NCI-H146 treated with DMSO at 0.1 percent for 48 hours (cell line): ENCODE measurements around the gene CRLF3.
"Not testable (repeated sequence)": the region's sequence is repeated elsewhere in the genome, so short reads cannot be mapped to it uniquely, and the experiment has no call there.

ENCODE experiments used
- DNase-seq: peaks from one replicate; lab custom pipeline; 2025; ENCODE audit not compliant: unreplicated experiment; lab: John Stamatoyannopoulos, UW

CRLF3 gene

GRCh38 chr17:30816165-30816564 is 8.3 kb downstream of the CRLF3 start:
- DNase-seq: no peak

GRCh38 chr17:30814860-30815259 is 9.6 kb downstream of the CRLF3 start:
- not testable (repeated sequence) for DNase-seq

GRCh38 chr17:30814236-30814635 is 10.3 kb downstream of the CRLF3 start:
- DNase-seq: not testable (repeated sequence)

- no peak for DNase-seq
Observed at GRCh38 chr17:30812218-30813177, 12.0 kb downstream of the CRLF3 start.

- DNase-seq: no peak
Observed at GRCh38 chr17:30809867-30810266, 14.6 kb downstream of the CRLF3 start.

GRCh38 chr17:30808785-30809286 is 15.7 kb downstream of the CRLF3 start:
- DNase-seq: no peak

- no peak for DNase-seq
Observed at GRCh38 chr17:30807896-30808295, 16.6 kb downstream of the CRLF3 start.

GRCh38 chr17:30805944-30806456 is 18.5 kb downstream of the CRLF3 start:
- DNase-seq: no peak

GRCh38 chr17:30801671-30802070 is 22.8 kb downstream of the CRLF3 start:
- DNase-seq: no peak

GRCh38 chr17:30796016-30796415 is 28.5 kb downstream of the CRLF3 start:
- no peak for DNase-seq

GRCh38 chr17:30794372-30794771 is 30.1 kb downstream of the CRLF3 start:
- DNase-seq: no peak

GRCh38 chr17:30793282-30793977 is 31.1 kb downstream of the CRLF3 start:
- no peak for DNase-seq

GRCh38 chr17:30790279-30790678 is 34.2 kb downstream of the CRLF3 start:
- no peak for DNase-seq

GRCh38 chr17:30788918-30789317 is 35.6 kb downstream of the CRLF3 start:
- no peak for DNase-seq

GRCh38 chr17:30782206-30782605 is 42.3 kb downstream of the CRLF3 start:
- DNase-seq: no peak

GRCh38 chr17:30780343-30780742 is 44.1 kb downstream of the CRLF3 start:
- no peak for DNase-seq

GRCh38 chr17:30768771-30769170 is 55.7 kb downstream of the CRLF3 start:
- not testable (repeated sequence) for DNase-seq

GRCh38 chr17:30767641-30768404 is 56.7 kb downstream of the CRLF3 start:
- not testable (repeated sequence) for DNase-seq

GRCh38 chr17:30761060-30761459 is 63.4 kb downstream of the CRLF3 start:
- DNase-seq: no peak

GRCh38 chr17:30753291-30753690 is 71.2 kb downstream of the CRLF3 start:
- DNase-seq: not testable (repeated sequence)

GRCh38 chr17:30750982-30751381 is 73.5 kb downstream of the CRLF3 start:
- DNase-seq: not testable (repeated sequence)
